Colonic mucosa (tissue), 4 donors: ENCODE measurements around the gene CYLD. TPM values are rescaled to one million over a fixed set of nuclear protein-coding genes. Genes with fewer than 3 reads are reported as not detected.

ENCODE experiments used
- DNase-seq: peaks from one replicate; pipeline ENCODE4 v3.0.0-alpha.2; 2020
- H3K27ac ChIP-seq: fragments of 200-600 bp; one replicate; pipeline ENCODE4 v1.8.0; 2021
- H3K27me3 ChIP-seq: fragments of 200-600 bp; one replicate; pipeline ENCODE4 v1.8.0; 2021
- H3K36me3 ChIP-seq: fragments of 200-600 bp; one replicate; pipeline ENCODE4 v1.8.0; 2021
- H3K4me1 ChIP-seq: fragments of 200-600 bp; one replicate; pipeline ENCODE4 v1.8.0; 2021; ENCODE audit warnings: mild to moderate bottlenecking
- H3K4me3 ChIP-seq: fragments of 200-600 bp; one replicate; pipeline ENCODE4 v1.8.0; 2021
- H3K9ac ChIP-seq, 2 donors: one replicate each; pipeline ENCODE4 v1.7.0; 2013; ENCODE audit warnings: control low read depth in 2 of 2, low read depth in 2 of 2, low read length in 2 of 2
- H3K9me3 ChIP-seq: fragments of 200-600 bp; one replicate; pipeline ENCODE4 v1.8.0; 2021
- CTCF ChIP-seq: fragments of 200-600 bp; IDR thresholded peaks from one replicate; pipeline ENCODE4 v1.8.0; 2022; ENCODE audit warnings: antibody characterized with exemption, mild to moderate bottlenecking
- intact Hi-C: fragments of 100-400 bp; cut with DNase I; formaldehyde crosslinking; loops from one replicate; pipeline ENCODE4 v1.14.1; 2022
- total RNA-seq, 2 donors: library from RNA; stranded (reverse); fragmentation: NEBNext Ultra II Directional in 1 of 2; extraction: Animal tissue kit (Norgen Biotek cat#: 25700) in 1 of 2; gene quantifications; one replicate each; pipeline ENCODE4 v1.2.1, GENCODE V29; 2021
- donor health status: healthy.
- donor health status: DM: no; HTN: no; CAD: no.
- donor health status: DM: no; HTN: no; CAD: no.

CYLD gene
- total RNA-seq, 2 donors from 2014 or later: 15.8 to 31.5 TPM

GRCh38 chr16:50831751-50832150 is 89.9 kb downstream of the CYLD start:
- no peak overlapping the region for H3K4me3 ChIP-seq
- H3K9me3 ChIP-seq: no peaks in the 10 kb centered on the region
- no peaks in the 10 kb centered on the region for H3K36me3 ChIP-seq
- H3K9ac ChIP-seq: no peak overlapping the region
- H3K27ac ChIP-seq: no peak overlapping the region
- no peaks in the 10 kb centered on the region for H3K4me1 ChIP-seq
- intact Hi-C loops: no loop called here
- DNase-seq: no peak
- no peaks in the 10 kb centered on the region for H3K27me3 ChIP-seq
- TF ChIP-seq CTCF: no peak

GRCh38 chr16:50833929-50834328 is 92.0 kb downstream of the CYLD start:
- no peaks in the 10 kb centered on the region for H3K4me1 ChIP-seq
- DNase-seq: no peak
- no peak overlapping the region for H3K9ac ChIP-seq
- no peaks in the 10 kb centered on the region for H3K9me3 ChIP-seq
- no peak for TF ChIP-seq CTCF
- no peaks in the 10 kb centered on the region for H3K36me3 ChIP-seq
- no peak overlapping the region for H3K4me3 ChIP-seq
- H3K27me3 ChIP-seq: no peaks in the 10 kb centered on the region
- no peak overlapping the region for H3K27ac ChIP-seq
- intact Hi-C loops: no loop called here

GRCh38 chr16:50834701-50835100 is 92.8 kb downstream of the CYLD start:
- Histone ChIP-seq H3K9me3 (no peaks in the 10 kb centered on the region), H3K36me3 (no peaks in the 10 kb centered on the region), H3K4me1 (no peaks in the 10 kb centered on the region), H3K9ac (no peak overlapping the region), H3K4me3 (no peak overlapping the region), H3K27me3 (no peaks in the 10 kb centered on the region), H3K27ac (no peak overlapping the region)
- TF ChIP-seq CTCF: no peak
- no peak for DNase-seq
- intact Hi-C loops: no loop called here

- TF ChIP-seq CTCF: no peak
- H3K9me3 ChIP-seq: no peaks in the 10 kb centered on the region
Observed at GRCh38 chr16:50835358-50836060, 93.6 kb downstream of the CYLD start.

GRCh38 chr16:50836121-50836621 is 94.3 kb downstream of the CYLD start:
- Histone ChIP-seq H3K4me1 (no peaks in the 10 kb centered on the region), H3K9ac (no peak overlapping the region), H3K9me3 (no peaks in the 10 kb centered on the region), H3K36me3 (no peaks in the 10 kb centered on the region), H3K4me3 (no peak overlapping the region), H3K27me3 (peaks cover under 1% of the 10 kb centered on the region), H3K27ac (no peak overlapping the region)
- TF ChIP-seq CTCF: no peak
- DNase-seq: no peak
- intact Hi-C loops: no loop called here

More at GRCh38 chr16:50835358-50836060, 93.6 kb downstream of the CYLD start:
- H3K4me1 ChIP-seq: no peaks in the 10 kb centered on the region
- intact Hi-C loops: no loop called here
- H3K36me3 ChIP-seq: no peaks in the 10 kb centered on the region
- no peak overlapping the region for H3K27ac ChIP-seq
- H3K9ac ChIP-seq: no peak overlapping the region
- no peak overlapping the region for H3K4me3 ChIP-seq
- no peak for DNase-seq
- no peaks in the 10 kb centered on the region for H3K27me3 ChIP-seq
